GM06990 (cell line): ENCODE measurements around the gene CAMKMT.

Source experiments
- DNase-seq: peaks from one replicate; pipeline ENCODE4 v3.0.0-alpha.2; 2011; ENCODE audit not compliant: insufficient read length; ENCODE audit errors: extremely low read depth
- H3K27me3 ChIP-seq: replicated peaks from 2 replicates; pipeline ENCODE4 v1.6.0; 2011; ENCODE audit warnings: low read length; ENCODE audit not compliant: control insufficient read depth, insufficient read depth
- H3K36me3 ChIP-seq: 2 replicates; pipeline ENCODE4 v1.5.1; 2011; ENCODE audit warnings: low read length; ENCODE audit not compliant: control insufficient read depth, insufficient read depth
- H3K4me3 ChIP-seq: replicated peaks from 2 replicates; pipeline ENCODE4 v1.5.1; 2011; ENCODE audit warnings: low read depth, mild to moderate bottlenecking, control low read depth, low read length
- TF ChIP-seq, protein P1 (sequence below): IDR thresholded peaks from 2 replicates; pipeline ENCODE4 v1.5.1; 2011; ENCODE audit warnings: low read length, control low read depth, mild to moderate bottlenecking, inconsistent platforms; ENCODE audit not compliant: insufficient read depth, poor library complexity, severe bottlenecking

CAMKMT gene

DNA sequence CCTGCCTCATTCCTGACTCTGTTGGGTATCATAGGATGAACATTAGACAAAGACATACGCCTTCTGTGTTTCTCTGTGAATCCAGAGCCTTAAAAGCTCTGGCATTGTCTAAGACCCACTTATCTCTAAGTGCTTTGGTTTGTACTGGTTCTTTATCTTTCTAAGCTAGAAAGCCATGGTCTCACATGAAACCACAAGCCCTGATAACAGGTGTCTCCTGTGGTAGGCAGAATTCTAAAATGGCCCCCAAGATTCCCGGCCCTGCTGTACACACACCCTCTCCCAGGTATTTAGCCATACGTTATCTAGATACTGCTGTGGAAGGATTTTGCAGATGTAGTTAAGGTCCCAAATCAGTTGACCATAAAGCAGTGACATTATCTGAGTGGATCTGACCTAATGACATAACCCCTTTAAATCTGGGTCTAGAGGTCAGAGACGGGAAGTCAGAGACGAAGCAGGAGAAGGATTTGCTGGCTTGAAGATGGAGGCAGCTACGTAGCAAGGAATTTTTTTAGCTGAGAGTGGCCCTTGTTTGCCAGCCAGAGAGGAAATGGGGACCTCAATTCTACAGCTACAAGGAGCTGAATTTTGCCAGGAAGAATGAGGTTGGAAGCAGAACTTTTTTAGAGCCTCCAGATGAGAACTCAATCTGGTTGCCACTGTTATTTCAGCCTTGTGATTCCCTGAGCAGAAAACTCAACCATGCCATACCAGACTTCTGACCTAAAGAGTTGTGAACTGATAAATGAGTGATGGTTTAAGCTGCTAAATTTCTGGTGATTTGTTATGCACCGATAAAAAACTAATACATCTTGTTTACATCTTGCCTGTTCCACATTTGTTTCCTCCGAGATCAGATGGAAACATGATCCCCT lies 186.7 kb downstream of the CAMKMT start:
- Histone ChIP-seq H3K36me3 (no peaks in the 10 kb centered on the region), H3K4me3 (no peak overlapping the region), H3K27me3 (no peaks in the 10 kb centered on the region)
- TF ChIP-seq, protein P1, sequence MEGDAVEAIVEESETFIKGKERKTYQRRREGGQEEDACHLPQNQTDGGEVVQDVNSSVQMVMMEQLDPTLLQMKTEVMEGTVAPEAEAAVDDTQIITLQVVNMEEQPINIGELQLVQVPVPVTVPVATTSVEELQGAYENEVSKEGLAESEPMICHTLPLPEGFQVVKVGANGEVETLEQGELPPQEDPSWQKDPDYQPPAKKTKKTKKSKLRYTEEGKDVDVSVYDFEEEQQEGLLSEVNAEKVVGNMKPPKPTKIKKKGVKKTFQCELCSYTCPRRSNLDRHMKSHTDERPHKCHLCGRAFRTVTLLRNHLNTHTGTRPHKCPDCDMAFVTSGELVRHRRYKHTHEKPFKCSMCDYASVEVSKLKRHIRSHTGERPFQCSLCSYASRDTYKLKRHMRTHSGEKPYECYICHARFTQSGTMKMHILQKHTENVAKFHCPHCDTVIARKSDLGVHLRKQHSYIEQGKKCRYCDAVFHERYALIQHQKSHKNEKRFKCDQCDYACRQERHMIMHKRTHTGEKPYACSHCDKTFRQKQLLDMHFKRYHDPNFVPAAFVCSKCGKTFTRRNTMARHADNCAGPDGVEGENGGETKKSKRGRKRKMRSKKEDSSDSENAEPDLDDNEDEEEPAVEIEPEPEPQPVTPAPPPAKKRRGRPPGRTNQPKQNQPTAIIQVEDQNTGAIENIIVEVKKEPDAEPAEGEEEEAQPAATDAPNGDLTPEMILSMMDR = no peak
- DNase-seq = no peak

GRCh38 chr2:44549099-44549471 lies 187.3 kb downstream of the CAMKMT start:
- TF ChIP-seq, protein P1 = no peak
- no peak for DNase-seq
- H3K4me3 ChIP-seq = no peak overlapping the region
- H3K36me3 ChIP-seq = no peaks in the 10 kb centered on the region
- no peaks in the 10 kb centered on the region for H3K27me3 ChIP-seq

DNA sequence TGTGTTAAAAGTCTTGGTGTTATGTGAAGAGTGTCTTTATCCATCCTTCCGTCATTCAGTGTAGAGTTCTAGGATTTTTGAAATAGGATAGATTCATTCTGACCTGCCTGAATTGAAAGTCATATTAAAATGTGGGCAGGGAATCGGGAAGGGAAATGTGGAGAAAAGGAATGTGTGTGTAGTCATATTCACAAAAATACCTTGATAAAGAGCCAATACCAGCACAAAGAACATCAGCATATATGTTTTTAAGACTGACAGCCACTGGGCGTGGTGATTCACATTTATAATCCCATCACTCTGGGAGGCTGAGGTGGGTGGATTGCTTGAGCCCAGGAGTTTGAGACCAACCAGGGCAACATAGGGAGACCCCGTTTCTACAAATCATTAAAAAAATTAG lies 188.1 kb downstream of the CAMKMT start:
- H3K4me3 ChIP-seq = no peak overlapping the region
- no peaks in the 10 kb centered on the region for H3K36me3 ChIP-seq
- TF ChIP-seq, protein P1 = no peak
- no peaks in the 10 kb centered on the region for H3K27me3 ChIP-seq
- no peak for DNase-seq

DNA sequence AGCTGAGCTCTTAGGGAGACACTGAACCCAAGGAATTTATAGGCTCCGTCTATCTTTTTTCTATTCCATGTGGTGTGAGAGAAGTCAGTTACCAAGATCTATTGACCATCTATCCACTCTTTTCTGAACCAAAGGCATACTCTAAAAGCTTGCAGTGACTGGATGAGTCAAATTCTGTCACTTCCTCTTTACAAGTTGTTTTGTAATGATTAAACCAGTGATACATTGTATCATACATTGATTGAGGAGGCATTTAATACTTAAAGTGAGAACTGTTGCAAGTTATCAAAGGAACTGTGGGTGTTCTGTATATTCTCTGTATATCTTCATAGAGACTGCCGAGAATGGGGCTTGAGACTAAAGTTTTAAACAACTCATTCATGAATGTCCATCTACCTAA lies 188.8 kb downstream of the CAMKMT start:
- DNase-seq = no peak
- Histone ChIP-seq H3K36me3 (no peaks in the 10 kb centered on the region), H3K27me3 (no peaks in the 10 kb centered on the region), H3K4me3 (no peak overlapping the region)
- TF ChIP-seq, protein P1 = no peak

- Histone ChIP-seq H3K4me3 (no peak overlapping the region), H3K27me3 (no peaks in the 10 kb centered on the region), H3K36me3 (no peaks in the 10 kb centered on the region)
- TF ChIP-seq, protein P1 = no peak
- no peak for DNase-seq
Observed at GRCh38 chr2:44551497-44551896, 189.8 kb downstream of the CAMKMT start.

GRCh38 chr2:44553456-44553855 lies 191.7 kb downstream of the CAMKMT start:
- TF ChIP-seq, protein P1 = no peak
- Histone ChIP-seq H3K36me3 (no peaks in the 10 kb centered on the region), H3K4me3 (no peak overlapping the region), H3K27me3 (no peaks in the 10 kb centered on the region)
- no peak for DNase-seq
